HG03095 (cell line): ENCODE data around the gene SRD5A1.
A peak's percentile ranks its signal among the peaks of the same experiment; 100 is the strongest.

Experiments
- ATAC-seq: cut with Tn5 transposase; IDR thresholded peaks from one replicate; pipeline ENCODE4 v1.9.1; 2021; ENCODE audit warnings: moderate library complexity; ENCODE audit not compliant: unreplicated experiment

The SRD5A1 gene

GRCh38 chr5:6632888-6633468, at the start of gene SRD5A1, which contains the start of gene NSUN2:
SRD5A1 (plus strand) TSS chr5:6633440; CDS start chr5:6633577, 137 bp downstream.
NSUN2 (minus strand) TSS chr5:6633044; CDS start chr5:6632979, 65 bp downstream.
- ATAC-seq: peak; percentile 87

GRCh38 chr5:6584101-6584645, 49.1 kb upstream of the SRD5A1 start:
- ATAC-seq: no peak

DNA sequence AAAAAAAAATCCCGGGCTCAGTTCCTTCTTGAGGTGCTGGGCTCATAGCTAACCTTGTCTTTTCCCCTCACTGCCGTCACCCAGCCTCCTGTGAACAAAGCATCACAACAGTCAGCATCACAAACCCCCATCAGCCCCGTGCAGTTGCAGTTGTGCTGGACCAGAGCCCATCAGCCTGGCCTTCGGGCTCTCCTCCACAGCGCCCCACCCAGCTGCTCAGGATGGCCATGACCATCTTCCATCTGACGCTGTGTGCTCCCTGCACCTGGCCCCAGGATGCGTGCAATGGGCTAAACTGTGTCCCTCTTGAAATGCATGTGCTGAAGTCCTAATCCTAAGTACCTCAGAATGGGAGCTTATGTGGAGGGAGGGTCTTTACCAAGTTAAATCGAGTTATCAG, 48.5 kb upstream of the SRD5A1 start:
- ATAC-seq: no peak

- ATAC-seq: no peak
Observed at GRCh38 chr5:6585168-6585567, 48.1 kb upstream of the SRD5A1 start.

DNA sequence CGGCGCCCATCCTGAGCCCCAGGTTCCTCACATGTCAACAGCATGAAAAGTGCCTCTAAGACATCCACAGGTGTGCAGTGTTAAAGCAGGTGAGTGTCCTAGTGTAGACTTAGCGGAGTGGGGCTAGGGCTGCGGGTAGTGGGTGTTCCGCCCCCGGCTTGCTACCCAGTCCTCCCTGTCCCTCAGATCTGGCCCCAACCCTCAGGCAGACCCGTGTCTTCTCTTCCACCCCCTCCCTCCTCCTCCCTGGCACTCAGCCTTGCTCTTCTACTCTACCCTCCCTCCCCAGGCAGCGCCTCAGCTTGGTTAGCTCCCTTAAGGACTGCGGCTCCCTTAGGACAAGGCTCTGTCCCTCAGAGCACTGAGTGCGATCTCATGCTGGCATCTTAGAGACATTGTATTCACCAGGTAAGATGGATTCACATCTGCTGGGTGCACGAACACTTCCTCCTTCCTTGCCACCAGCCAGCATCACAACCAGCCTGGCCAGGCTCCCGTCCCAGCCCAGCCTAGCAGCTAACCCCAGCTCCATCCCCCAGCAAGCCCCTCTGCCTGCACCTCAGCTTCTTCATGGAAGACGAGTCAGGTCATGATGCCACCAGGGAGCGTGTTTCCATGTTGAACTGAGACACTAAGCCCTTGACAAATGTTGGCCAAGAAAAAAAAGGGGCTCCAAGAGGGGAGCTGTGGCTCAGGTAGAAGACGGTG, 47.1 kb upstream of the SRD5A1 start:
- ATAC-seq: no peak

DNA sequence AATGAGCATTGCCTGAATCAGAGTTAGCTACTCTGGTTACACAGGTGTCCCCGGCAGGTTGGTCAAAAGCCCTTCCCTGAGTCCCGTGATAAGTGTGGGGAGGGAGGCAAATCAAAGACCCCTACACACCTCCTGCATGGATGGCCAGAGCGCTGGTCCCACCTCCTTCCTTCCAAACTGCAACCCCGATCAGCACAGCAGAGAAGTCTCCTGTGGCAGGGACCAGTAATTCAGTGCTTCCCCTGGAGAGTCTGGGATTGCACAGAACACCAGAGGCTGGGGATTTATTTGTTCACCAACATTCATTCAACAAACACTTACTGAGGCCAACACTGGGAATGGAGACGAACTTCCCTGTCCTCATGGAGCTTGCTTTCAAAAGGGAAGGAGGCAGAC, 46.6 kb upstream of the SRD5A1 start:
- no peak for ATAC-seq

GRCh38 chr5:6587171-6587570, 46.1 kb upstream of the SRD5A1 start:
- no peak for ATAC-seq

- no peak for ATAC-seq
Observed at GRCh38 chr5:6590581-6590980, 42.7 kb upstream of the SRD5A1 start.

DNA sequence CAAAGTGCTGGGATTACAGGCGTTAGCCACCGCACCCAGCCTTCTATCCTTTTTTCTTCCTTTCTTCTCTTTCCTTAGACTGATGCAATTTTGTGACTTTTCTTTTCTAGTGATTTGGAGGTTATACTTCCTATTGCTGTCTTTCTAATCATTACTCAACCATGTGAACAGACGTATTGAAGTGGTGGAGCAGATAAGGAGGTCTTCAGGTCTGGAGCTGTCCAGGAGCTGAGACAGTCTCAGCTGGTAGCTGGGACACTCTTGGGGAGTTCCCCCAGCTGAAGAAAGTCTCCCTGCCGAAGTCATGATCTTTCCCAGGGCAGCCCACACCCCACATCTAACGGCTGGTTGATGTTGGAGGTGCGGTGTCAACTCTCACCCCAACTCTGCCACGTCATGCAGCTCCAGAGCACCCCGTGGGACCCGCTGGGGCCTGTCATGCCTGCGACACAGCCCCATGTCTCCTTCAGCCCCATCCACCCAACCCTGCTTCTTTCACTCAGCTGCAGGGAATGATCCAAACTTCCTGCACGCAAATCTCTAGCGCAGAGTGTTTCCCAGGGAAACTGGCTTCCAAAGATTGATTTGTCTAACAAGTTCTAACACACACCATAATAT, 41.5 kb upstream of the SRD5A1 start:
- no peak for ATAC-seq

DNA sequence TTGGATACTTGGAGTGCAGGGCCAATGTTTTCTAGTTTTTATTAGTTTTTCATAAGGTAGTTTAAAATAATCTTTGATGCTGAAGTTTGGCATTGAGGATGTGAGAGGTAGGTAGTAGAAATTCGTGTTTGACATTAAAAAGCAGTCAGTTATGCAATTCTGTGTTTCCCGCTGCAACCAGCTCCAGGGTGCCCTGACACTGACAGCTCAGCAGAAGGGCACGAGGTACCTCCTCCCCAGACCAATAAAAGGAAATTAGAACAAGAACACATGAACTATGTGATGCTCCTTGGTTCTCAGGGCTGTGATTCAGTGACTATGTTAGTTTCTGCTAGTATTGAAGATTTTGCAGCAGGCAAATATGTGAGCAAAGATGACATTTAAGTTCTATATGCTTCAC, 40.6 kb upstream of the SRD5A1 start:
- no peak for ATAC-seq

DNA sequence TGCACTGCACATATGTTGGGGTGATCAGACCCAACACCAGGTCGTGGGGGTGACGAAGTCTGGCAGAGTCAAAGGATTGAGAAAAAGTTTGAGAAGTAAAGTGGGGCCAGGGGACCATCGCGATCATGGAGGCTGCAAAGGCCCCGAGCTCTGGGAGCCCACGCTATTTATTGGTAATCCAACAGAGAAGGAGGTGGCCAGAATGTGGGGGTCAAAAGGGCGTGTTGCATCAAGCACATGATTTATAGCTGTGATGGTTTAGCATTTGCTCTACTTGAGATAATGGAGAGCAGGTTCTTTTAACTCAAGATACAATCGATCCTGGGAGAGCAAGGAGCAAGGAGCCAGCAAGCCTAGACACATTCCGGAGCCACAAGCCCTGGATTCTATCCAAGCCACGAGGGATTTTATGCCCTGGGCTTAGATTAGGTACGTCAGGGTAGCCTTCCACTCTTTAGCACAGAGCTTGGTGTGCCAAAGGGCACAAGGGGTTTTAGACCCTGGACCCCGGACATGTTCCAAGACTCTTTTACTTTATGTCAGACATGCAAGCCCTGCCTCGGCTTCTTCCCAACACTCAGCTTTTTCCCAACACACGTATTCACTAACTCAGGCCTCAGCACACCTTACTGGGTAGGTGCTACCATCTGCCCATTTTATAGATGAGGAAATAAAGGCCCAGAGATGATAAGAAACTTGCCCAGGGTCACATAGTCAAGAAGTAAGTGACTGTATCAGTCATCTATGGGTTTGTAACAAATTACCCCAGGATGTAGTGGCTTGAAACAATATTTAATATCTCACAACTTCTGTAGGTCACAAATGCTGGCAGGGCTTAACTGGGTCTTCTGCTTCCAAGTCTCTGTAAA, 39.9 kb upstream of the SRD5A1 start:
- no peak for ATAC-seq

DNA sequence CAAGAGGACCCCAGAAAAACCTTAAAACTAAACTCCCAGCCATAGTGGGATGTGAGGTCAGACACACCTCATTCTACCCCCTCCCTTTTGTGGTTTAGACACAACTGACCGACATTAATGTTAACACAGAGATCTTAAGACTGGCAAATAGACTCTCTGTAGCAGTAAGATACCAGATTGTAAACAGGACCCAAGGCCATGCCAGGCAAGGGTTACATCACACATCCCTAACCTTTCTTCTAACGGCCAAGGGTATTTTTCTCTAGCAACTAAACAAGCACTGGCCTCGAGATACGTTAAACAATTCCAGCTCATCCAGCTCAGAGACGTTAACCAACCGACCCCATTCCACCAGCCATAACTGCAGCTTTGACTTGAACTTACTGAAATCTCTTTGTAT, 39.2 kb upstream of the SRD5A1 start:
- ATAC-seq: no peak

DNA sequence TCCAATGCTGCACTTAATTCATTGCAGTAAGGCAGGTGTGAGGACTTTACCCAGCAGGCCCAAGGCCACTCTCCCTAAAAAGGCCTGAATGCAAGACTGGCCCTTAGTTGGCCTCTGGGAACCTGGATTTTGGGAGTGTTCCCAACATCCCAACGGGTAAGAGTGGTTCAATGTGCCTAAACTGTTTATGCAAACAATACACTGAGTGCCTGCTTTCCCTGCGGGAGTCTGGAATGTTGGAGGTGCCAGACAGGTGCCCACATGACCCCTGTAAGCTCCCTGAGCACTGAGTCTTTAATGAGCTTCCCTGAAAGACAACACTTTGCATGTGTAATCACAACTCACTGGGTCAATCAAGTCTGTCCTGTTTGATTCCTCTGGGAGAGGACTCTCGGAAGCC, 37.8 kb upstream of the SRD5A1 start:
- ATAC-seq: no peak

DNA sequence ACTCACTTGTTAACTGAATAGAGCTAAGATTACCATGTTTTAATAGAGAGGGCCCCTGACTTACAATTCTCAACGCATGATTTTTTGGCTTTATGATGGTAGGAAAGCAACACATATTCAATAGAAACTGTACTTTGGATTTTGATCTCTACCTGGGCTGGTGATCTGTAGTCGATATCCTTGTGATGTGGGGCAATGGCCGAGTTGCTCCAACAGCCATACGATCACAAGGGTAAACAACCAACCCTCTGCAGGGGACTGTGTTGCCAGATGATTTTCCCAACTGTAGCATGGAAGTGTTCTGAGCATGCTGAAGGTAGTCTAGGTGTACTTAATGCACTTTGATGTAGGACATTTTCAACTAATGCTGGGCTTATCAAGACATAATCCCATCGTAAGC, 36.9 kb upstream of the SRD5A1 start:
- no peak for ATAC-seq

- no peak for ATAC-seq
Observed at GRCh38 chr5:6597557-6597956, 35.7 kb upstream of the SRD5A1 start.

- no peak for ATAC-seq
Observed at GRCh38 chr5:6598351-6598900, 34.8 kb upstream of the SRD5A1 start.

GRCh38 chr5:6599739-6600138, 33.5 kb upstream of the SRD5A1 start:
- ATAC-seq: no peak

GRCh38 chr5:6601271-6601670, 32.0 kb upstream of the SRD5A1 start:
- ATAC-seq: no peak

DNA sequence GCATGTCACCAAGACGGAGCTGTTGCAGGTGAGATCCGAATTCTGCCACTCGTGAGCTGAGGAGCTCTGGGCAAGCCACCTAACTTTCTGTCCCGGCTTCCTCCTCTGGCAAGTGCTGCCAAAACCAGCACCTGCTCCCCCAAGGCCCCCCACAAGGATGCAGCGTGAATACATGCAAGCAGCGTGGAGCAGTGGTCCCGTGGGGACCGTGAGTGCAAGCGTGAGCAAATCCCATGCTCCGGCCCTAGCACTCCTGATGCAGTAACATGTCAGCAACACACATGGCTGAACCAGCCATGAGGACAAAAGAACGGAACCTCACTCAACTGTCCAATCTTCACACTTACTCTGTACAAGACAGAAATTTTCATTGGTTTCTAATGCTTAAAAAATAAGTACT, 31.4 kb upstream of the SRD5A1 start:
- no peak for ATAC-seq

DNA sequence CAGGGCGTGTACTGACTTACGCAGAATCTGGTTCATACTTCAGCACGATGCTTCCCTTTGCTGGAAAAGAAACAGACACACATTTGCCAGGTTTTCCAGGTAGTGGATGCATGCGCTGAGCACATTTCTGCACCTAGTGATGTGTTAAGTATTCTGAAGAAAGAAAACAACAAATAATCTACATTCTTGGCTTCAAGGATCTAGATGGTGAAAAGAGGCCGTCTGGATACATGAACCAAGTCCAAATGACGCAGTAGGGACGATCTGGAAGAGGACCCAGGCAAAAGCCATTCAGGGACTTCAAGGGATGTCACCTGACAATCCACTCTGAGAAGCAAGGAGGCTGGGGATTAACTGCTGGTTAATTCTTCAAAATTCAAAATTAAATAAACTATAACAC, 30.8 kb upstream of the SRD5A1 start:
- ATAC-seq: no peak

DNA sequence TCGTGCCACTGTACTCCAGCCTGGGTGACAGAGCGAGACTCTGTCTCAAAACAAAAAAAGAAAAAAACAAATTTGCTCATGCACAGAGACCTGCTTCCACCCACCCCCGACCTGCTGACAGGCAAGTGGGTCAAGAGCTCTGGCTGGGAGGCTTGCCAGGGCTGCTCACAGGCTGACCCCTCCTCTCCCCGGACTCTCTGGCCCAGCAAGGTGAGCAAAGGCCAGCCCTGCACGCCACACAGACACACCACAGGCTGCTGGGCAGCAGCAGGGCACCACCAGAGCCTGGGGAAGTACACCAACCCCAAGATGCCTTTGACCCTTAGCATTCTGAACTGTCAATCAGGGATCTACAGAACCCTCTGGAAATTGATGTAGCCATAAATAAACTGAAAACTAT, 29.6 kb upstream of the SRD5A1 start:
- no peak for ATAC-seq
